ENCODE results near the gene IL17RE. TPM values are rescaled to one million over a fixed set of nuclear protein-coding genes. Genes with fewer than 3 reads are reported as not detected.
A peak's percentile ranks its signal among the peaks of the same experiment; 100 is the strongest.
"Not testable (repeated sequence)": the region's sequence is repeated elsewhere in the genome, so short reads cannot be mapped to it uniquely, and the experiment has no call there.

The IL17RE gene
- total RNA-seq, 2 experiments from 2014 or later: 1.5 to 2.7 TPM

DNA sequence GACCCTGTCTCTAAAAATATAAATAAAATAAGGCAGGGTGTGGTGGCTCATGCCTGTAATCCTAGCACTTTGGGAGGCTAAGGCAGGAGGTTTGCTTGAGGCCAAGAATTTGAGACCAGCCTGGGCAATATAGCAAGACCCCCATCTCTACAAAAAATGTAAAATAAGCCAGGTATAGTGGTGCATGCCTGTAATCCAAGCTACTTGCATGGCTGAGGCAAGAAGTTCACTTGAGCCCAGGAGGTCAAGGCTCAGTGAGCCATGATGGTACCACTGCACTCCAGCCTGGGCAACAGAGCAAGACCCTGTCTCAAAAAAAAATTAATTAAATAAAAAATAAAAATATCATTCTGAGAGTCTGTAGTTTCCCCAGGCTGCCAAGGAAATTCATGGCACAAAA lies 16.3 kb upstream of the IL17RE start:
- H3K4me3 Mint-ChIP-seq: no peak overlapping the region
- peaks cover 2% of the 10 kb centered on the region for H3K27me3 Mint-ChIP-seq
- no peak for DNase-seq
- ChIA-PET CTCF (interaction anchor here (0.8 kb wide), 1 partner anchor 400 kb away, joined by 3 read pairs; no protein-coding TSS in a partner anchor), POLR2A (no interaction called here)
- no peak overlapping the region for H3K27ac Mint-ChIP-seq
- no peaks in the 10 kb centered on the region for H3K9me3 Mint-ChIP-seq
- peaks cover 16% of the 10 kb centered on the region for H3K4me1 Mint-ChIP-seq
- peaks cover 5% of the 10 kb centered on the region for H3K36me3 Mint-ChIP-seq (ENCODE audit: low read depth)

DNA sequence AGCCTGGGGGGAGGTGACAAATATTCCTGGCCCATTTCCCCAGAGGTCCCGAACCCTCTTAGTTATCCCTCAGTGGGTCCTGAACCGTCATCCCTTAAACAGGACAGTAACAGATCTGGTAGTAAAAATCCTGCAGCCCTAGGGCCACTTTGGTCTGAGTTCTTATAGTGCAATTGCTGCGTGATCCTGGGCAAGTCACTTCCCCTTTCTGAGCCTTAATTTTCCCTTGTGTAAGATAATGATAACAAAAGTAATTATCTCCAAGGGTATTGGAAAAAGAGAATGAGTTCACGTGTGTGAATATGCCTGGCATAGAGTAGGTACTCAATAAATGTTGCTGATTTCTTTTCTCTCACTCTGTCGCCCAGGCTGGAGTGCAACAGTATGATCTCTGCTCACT lies 15.2 kb upstream of the IL17RE start:
- Mint-ChIP-seq H3K27ac (no peak overlapping the region), H3K4me1 (peaks cover 22% of the 10 kb centered on the region), H3K27me3 (peaks cover 2% of the 10 kb centered on the region), H3K4me3 (no peak overlapping the region), H3K36me3 (ENCODE audit: low read depth) (peaks cover 12% of the 10 kb centered on the region), H3K9me3 (no peaks in the 10 kb centered on the region)
- no peak for DNase-seq
- POLR2A ChIA-PET: no interaction called here
- CTCF ChIA-PET: no interaction called here

DNA sequence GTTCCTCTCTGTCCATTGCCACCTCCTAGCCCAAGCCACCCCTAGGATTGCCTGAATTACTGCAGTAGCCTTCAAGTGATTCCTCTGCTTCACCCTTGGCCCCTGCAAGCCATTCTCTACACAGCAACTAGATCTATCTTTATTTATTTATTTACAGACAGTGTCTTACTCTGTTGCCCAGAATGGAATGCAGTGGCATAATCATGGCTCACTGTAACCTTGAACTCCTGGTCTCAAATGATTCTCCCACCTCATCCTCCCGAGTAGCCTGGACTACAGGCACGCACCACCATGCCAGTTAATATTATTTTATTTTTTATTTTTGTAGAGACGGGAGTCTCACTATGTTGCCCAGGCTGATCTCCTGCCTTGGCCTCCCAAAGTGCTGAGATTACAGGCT lies 14.1 kb upstream of the IL17RE start:
- no peak for DNase-seq
- H3K4me3 Mint-ChIP-seq: no peak overlapping the region

GRCh38 chr3:9889405-9889804 lies 13.2 kb upstream of the IL17RE start:
- H3K27me3 Mint-ChIP-seq: peaks cover 2% of the 10 kb centered on the region
- DNase-seq: no peak
- H3K36me3 Mint-ChIP-seq (ENCODE audit: low read depth): peaks cover 28% of the 10 kb centered on the region
- no peak overlapping the region for H3K4me3 Mint-ChIP-seq
- CTCF ChIA-PET: interaction anchor here (0.9 to 1.3 kb wide), 2 partner anchors 41 to 43 kb away, joined by 3 read pairs; no protein-coding TSS in a partner anchor
- peak overlapping the region; percentile 98 for H3K27ac Mint-ChIP-seq
- no peaks in the 10 kb centered on the region for H3K9me3 Mint-ChIP-seq
- H3K4me1 Mint-ChIP-seq: peaks cover 37% of the 10 kb centered on the region
- POLR2A ChIA-PET: interaction anchor here (0.5 kb wide), 1 partner anchor 44 kb away, joined by 3 read pairs; no protein-coding TSS in a partner anchor

More for the DNA sequence above, 14.1 kb upstream of the IL17RE start:
- CTCF ChIA-PET: no interaction called here
- peaks cover 21% of the 10 kb centered on the region for H3K36me3 Mint-ChIP-seq (ENCODE audit: low read depth)
- peaks cover 2% of the 10 kb centered on the region for H3K27me3 Mint-ChIP-seq
- POLR2A ChIA-PET: no interaction called here
- H3K9me3 Mint-ChIP-seq: no peaks in the 10 kb centered on the region
- no peak overlapping the region for H3K27ac Mint-ChIP-seq
- H3K4me1 Mint-ChIP-seq: peaks cover 30% of the 10 kb centered on the region

DNA sequence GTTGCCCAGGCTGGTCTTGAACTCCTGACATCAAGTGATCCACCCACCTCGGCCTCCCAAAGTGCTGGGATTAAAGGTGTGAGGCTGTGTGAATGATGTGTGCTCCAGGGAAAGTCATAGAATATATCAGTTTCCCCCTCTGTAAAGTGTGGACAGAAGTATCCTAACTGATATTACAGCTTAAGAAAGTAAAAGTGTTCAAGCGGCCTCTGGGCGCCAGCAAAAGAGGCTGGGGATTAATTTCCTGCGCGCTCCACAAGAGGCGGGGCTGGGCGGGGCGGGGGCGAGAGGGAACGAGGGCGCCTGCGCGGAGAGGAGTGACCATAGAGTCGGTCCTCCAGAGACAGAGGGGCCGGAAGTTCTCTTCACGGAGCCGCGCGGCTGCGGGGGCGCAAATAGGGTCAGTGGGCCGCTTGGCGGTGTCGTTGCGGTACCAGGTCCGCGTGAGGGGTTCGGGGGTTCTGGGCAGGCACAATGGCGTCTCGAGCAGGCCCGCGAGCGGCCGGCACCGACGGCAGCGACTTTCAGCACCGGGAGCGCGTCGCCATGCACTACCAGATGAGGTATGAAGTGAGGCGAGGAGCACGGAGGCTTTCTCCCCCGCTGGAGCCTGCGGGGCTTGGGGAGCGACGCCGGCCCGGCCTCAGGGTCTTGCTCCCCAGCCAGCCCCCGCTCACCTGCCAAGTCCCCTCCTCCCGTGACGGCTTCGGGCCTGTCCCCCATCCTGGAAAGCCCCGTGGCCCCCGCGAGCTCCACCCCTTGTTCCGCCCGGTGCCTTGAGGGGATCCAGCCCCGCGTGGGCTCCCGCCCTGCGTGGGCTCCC lies 12.2 kb upstream of the IL17RE start, which contains the start of gene JAGN1:
Gene JAGN1, plus strand, starts transcription at position 362 of the 823 bp plus-strand sequence. Its CDS starts 113 bp downstream, at position 475.
- ChIA-PET CTCF (interaction anchor here (0.6 to 1.4 kb wide), 9 partner anchors 20 to 546 kb away, joined by 3 to 6 read pairs (median 3); no protein-coding TSS in a partner anchor), POLR2A (no interaction called here)
- Mint-ChIP-seq H3K27me3 (no peaks in the 10 kb centered on the region), H3K4me3 (peak within 1 kb of the TSS; percentile 99), H3K36me3 (ENCODE audit: low read depth) (peaks cover 35% of the 10 kb centered on the region), H3K27ac (peak within 1 kb of the TSS; percentile 98), H3K9me3 (no peaks in the 10 kb centered on the region), H3K4me1 (peaks cover 43% of the 10 kb centered on the region)
- peak; percentile 89 for DNase-seq

DNA sequence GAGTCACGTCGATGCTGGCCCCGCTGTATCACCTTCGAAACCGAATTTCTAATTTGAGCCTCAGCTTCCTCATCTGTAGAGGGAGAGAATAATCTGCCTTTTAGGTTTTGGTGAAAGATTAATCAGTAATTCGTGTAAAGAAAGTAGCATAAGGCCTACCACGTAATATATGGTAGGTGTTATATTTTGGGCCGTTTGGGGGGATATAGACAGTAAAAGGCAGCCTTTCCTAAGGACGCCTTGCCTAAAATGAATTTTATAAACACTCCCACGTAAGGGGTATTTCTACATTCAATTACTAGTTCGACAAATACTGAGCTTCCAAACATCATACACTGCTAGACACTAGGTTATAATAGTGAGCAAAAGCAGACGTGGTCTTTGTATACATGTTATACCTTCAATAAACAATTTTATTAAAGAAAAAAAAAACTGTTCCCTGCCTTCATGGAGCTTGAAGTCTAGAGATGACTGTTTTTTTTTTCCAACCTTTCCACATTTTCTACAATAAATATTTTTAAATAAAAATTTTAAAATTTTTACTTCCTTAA lies 11.5 kb upstream of the IL17RE start:
- no peak for DNase-seq
- no peaks in the 10 kb centered on the region for H3K9me3 Mint-ChIP-seq
- ChIA-PET CTCF (interaction anchor here (0.5 to 1.4 kb wide), 7 partner anchors 21 to 545 kb away, joined by 3 to 6 read pairs (median 3); no protein-coding TSS in a partner anchor), POLR2A (interaction anchor here (0.7 kb wide), 1 partner anchor 19 kb away, joined by 13 read pairs; no protein-coding TSS in a partner anchor)
- peaks cover 43% of the 10 kb centered on the region for H3K4me1 Mint-ChIP-seq
- H3K27ac Mint-ChIP-seq: peak overlapping the region; percentile 98
- peak overlapping the region; percentile 99 for H3K4me3 Mint-ChIP-seq
- H3K27me3 Mint-ChIP-seq: no peaks in the 10 kb centered on the region
- peaks cover 35% of the 10 kb centered on the region for H3K36me3 Mint-ChIP-seq (ENCODE audit: low read depth)

DNA sequence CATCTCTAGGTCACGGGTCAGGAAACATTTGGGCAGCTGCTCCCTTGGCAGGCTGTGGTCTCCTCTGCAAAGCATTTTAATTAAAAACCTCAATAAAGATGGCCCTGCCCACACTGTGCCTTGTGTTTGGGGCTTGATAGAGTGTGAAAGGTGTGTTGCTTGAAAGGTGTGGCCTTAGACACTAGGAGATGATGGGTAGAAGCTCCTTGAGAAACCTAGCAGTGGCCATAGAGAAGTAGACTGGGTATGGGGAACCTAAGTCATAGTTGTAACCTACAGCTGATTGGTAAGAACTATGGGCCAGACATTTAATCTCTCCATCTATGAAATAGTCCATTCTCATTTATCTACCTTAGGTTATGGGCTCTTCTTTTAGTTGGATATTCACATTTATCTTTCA lies 8.9 kb upstream of the IL17RE start:
- Mint-ChIP-seq H3K27me3 (no peaks in the 10 kb centered on the region), H3K4me3 (no peak overlapping the region)

GRCh38 chr3:9895715-9896114 lies 6.9 kb upstream of the IL17RE start:
- H3K36me3 Mint-ChIP-seq (ENCODE audit: low read depth): peaks cover 32% of the 10 kb centered on the region
- H3K4me1 Mint-ChIP-seq: peaks cover 32% of the 10 kb centered on the region
- CTCF ChIA-PET: interaction anchor here (0.6 kb wide), 1 partner anchor 43 kb away, joined by 3 read pairs; no protein-coding TSS in a partner anchor
- DNase-seq, H3K4me3 Mint-ChIP-seq, H3K27ac Mint-ChIP-seq, POLR2A ChIA-PET, H3K27me3 Mint-ChIP-seq, H3K9me3 Mint-ChIP-seq: not testable (repeated sequence)

More for the DNA sequence above, 8.9 kb upstream of the IL17RE start:
- Mint-ChIP-seq H3K4me1 (peaks cover 45% of the 10 kb centered on the region), H3K36me3 (ENCODE audit: low read depth) (peaks cover 35% of the 10 kb centered on the region), H3K9me3 (no peaks in the 10 kb centered on the region), H3K27ac (no peak overlapping the region)
- DNase-seq: no peak
- ChIA-PET CTCF (interaction anchor here (1.4 to 2.0 kb wide), 2 partner anchors 9 to 32 kb away, joined by 3 to 5 read pairs; partner anchors contain the start of gene IL17RE), POLR2A (no interaction called here)

- peaks cover 27% of the 10 kb centered on the region for H3K36me3 Mint-ChIP-seq (ENCODE audit: low read depth)
- CTCF ChIA-PET: interaction anchor here (0.8 kb wide), 1 partner anchor 29 kb away, joined by 4 read pairs; no protein-coding TSS in a partner anchor
- H3K27ac Mint-ChIP-seq, H3K9me3 Mint-ChIP-seq, DNase-seq, POLR2A ChIA-PET, H3K27me3 Mint-ChIP-seq, H3K4me3 Mint-ChIP-seq: not testable (repeated sequence)
- peaks cover 37% of the 10 kb centered on the region for H3K4me1 Mint-ChIP-seq
Measured at GRCh38 chr3:9896755-9897407, 5.8 kb upstream of the IL17RE start.

- POLR2A ChIA-PET: no interaction called here
- CTCF ChIA-PET: interaction anchor here (0.8 kb wide), 1 partner anchor 28 kb away, joined by 4 read pairs; no protein-coding TSS in a partner anchor
- peak overlapping the region; percentile 3 for H3K27ac Mint-ChIP-seq
Measured at GRCh38 chr3:9897408-9898372, 5.0 kb upstream of the IL17RE start.

GRCh38 chr3:9898467-9899241 lies 4.0 kb upstream of the IL17RE start:
- Mint-ChIP-seq H3K27ac (peak overlapping the region; percentile 3), H3K4me3 (no peak overlapping the region), H3K36me3 (ENCODE audit: low read depth) (peaks cover 13% of the 10 kb centered on the region), H3K9me3 (no peaks in the 10 kb centered on the region), H3K4me1 (peaks cover 42% of the 10 kb centered on the region), H3K27me3 (no peaks in the 10 kb centered on the region)
- POLR2A ChIA-PET: no interaction called here
- no peak for DNase-seq
- CTCF ChIA-PET: no interaction called here

More at GRCh38 chr3:9897408-9898372, 5.0 kb upstream of the IL17RE start:
- no peaks in the 10 kb centered on the region for H3K27me3 Mint-ChIP-seq
- peaks cover 40% of the 10 kb centered on the region for H3K4me1 Mint-ChIP-seq
- H3K4me3 Mint-ChIP-seq: no peak overlapping the region
- H3K9me3 Mint-ChIP-seq: no peaks in the 10 kb centered on the region
- peaks cover 20% of the 10 kb centered on the region for H3K36me3 Mint-ChIP-seq (ENCODE audit: low read depth)
- no peak for DNase-seq

All from activated CD4-positive, alpha-beta T cell treated with anti-CD3 and anti-CD28 coated beads, Interleukin-2, amount 10 ng/mL, durations not matched to agents 7 days and 5 days (primary cell).